HEK293 (cell line): Measurements from ENCODE around the gene CAMK2G.

Experiments used
- GLI2 ChIP-seq: fragments of 450-650 bp; formaldehyde crosslinking; IDR thresholded peaks from 2 replicates; pipeline ENCODE4; 2017; ENCODE audit warnings: missing biosample characterization, missing genetic modification characterization, low read depth, borderline replicate concordance
- GLIS2 ChIP-seq: fragments of 450-650 bp; formaldehyde crosslinking; IDR thresholded peaks from 2 replicates; pipeline ENCODE4 v1.5.1; 2016; ENCODE audit warnings: missing biosample characterization, missing genetic modification characterization
- HOXA7 ChIP-seq: sonication (generic); formaldehyde crosslinking; IDR thresholded peaks from 2 replicates; pipeline ENCODE4 v1.8.1; 2022; ENCODE audit warnings: missing genetic modification reagents, borderline replicate concordance
- IKZF3 ChIP-seq: fragments of 450-650 bp; IDR thresholded peaks from 2 replicates; pipeline ENCODE4 v1.5.0; 2018; ENCODE audit warnings: missing biosample characterization, mild to moderate bottlenecking, missing genetic modification characterization, moderate library complexity
- KLF10 ChIP-seq: fragments of 450-650 bp; IDR thresholded peaks from 2 replicates; pipeline ENCODE4 v1.5.1; 2018; ENCODE audit warnings: missing biosample characterization, mild to moderate bottlenecking, missing genetic modification characterization
- MYNN ChIP-seq: fragments of 450-650 bp; formaldehyde crosslinking; IDR thresholded peaks from 2 replicates; pipeline ENCODE4 v1.5.1; 2016; ENCODE audit warnings: missing biosample characterization, missing genetic modification characterization, borderline replicate concordance
- ZBTB7A ChIP-seq: fragments of 450-650 bp; formaldehyde crosslinking; IDR thresholded peaks from 2 replicates; pipeline ENCODE4 v1.5.1; 2016; ENCODE audit warnings: low read depth, missing biosample characterization, missing genetic modification characterization
- ZFP41 ChIP-seq: fragments of 450-650 bp; formaldehyde crosslinking; IDR thresholded peaks from 2 replicates; pipeline ENCODE4 v1.5.1; 2016; ENCODE audit warnings: missing biosample characterization, missing genetic modification characterization, borderline replicate concordance
- ZNF10 ChIP-seq: fragments of 450-650 bp; formaldehyde crosslinking; IDR thresholded peaks from 2 replicates; pipeline ENCODE4 v1.5.1; 2017; ENCODE audit warnings: missing biosample characterization, missing genetic modification characterization
- ZNF155 ChIP-seq: fragments of 450-650 bp; formaldehyde crosslinking; IDR thresholded peaks from 2 replicates; pipeline ENCODE4 v1.5.1; 2016; ENCODE audit warnings: missing biosample characterization, missing genetic modification characterization
- ZNF184 ChIP-seq: fragments of 450-650 bp; IDR thresholded peaks from 2 replicates; pipeline ENCODE4 v1.5.1; 2018; ENCODE audit warnings: missing biosample characterization, mild to moderate bottlenecking, missing genetic modification characterization
- ZNF2 ChIP-seq: fragments of 450-650 bp; formaldehyde crosslinking; IDR thresholded peaks from 2 replicates; pipeline ENCODE4 v1.5.1; 2016; ENCODE audit warnings: missing biosample characterization, missing genetic modification characterization
- ZNF211 ChIP-seq: fragments of 450-650 bp; formaldehyde crosslinking; IDR thresholded peaks from 2 replicates; pipeline ENCODE4 v1.5.1; 2016; ENCODE audit warnings: low read depth, missing biosample characterization, missing genetic modification characterization
- ZNF302 ChIP-seq: fragments of 450-650 bp; formaldehyde crosslinking; IDR thresholded peaks from 2 replicates; pipeline ENCODE4 v1.5.1; 2016; ENCODE audit warnings: missing biosample characterization, missing genetic modification characterization, low read depth
- ZNF341 ChIP-seq: fragments of 450-650 bp; formaldehyde crosslinking; IDR thresholded peaks from 2 replicates; pipeline ENCODE4; 2016; ENCODE audit warnings: low read depth, missing biosample characterization, missing genetic modification characterization
- ZNF416 ChIP-seq: fragments of 450-650 bp; formaldehyde crosslinking; IDR thresholded peaks from 2 replicates; pipeline ENCODE4 v1.5.1; 2016; ENCODE audit warnings: missing biosample characterization, missing genetic modification characterization
- ZNF473 ChIP-seq: fragments of 450-650 bp; formaldehyde crosslinking; IDR thresholded peaks from 2 replicates; pipeline ENCODE4 v1.5.1; 2017; ENCODE audit warnings: missing biosample characterization, missing genetic modification characterization
- ZNF48 ChIP-seq: fragments of 450-650 bp; formaldehyde crosslinking; IDR thresholded peaks from 2 replicates; pipeline ENCODE4 v1.5.1; 2016; ENCODE audit warnings: missing biosample characterization, missing genetic modification characterization
- ZNF530 ChIP-seq: fragments of 450-650 bp; formaldehyde crosslinking; IDR thresholded peaks from 2 replicates; pipeline ENCODE4 v1.5.1; 2016; ENCODE audit warnings: low read depth, missing biosample characterization, missing genetic modification characterization
- ZNF544 ChIP-seq: fragments of 450-650 bp; formaldehyde crosslinking; IDR thresholded peaks from 2 replicates; pipeline ENCODE4 v1.5.0; 2017; ENCODE audit warnings: missing biosample characterization, missing genetic modification characterization
- ZNF600 ChIP-seq: fragments of 450-650 bp; formaldehyde crosslinking; IDR thresholded peaks from 2 replicates; pipeline ENCODE4 v1.5.1; 2016; ENCODE audit warnings: missing biosample characterization, missing genetic modification characterization
- ZNF629 ChIP-seq: fragments of 450-650 bp; formaldehyde crosslinking; IDR thresholded peaks from 2 replicates; pipeline ENCODE4 v1.5.1; 2017; ENCODE audit warnings: missing biosample characterization, missing genetic modification characterization
- ZNF701 ChIP-seq: fragments of 450-650 bp; formaldehyde crosslinking; IDR thresholded peaks from 2 replicates; pipeline ENCODE4 v1.5.1; 2016; ENCODE audit warnings: missing biosample characterization, missing genetic modification characterization
- ZNF776 ChIP-seq: fragments of 450-650 bp; formaldehyde crosslinking; IDR thresholded peaks from 2 replicates; pipeline ENCODE4 v1.5.0; 2017; ENCODE audit warnings: missing biosample characterization, missing genetic modification characterization, borderline replicate concordance
- ZNF785 ChIP-seq: fragments of 450-650 bp; formaldehyde crosslinking; IDR thresholded peaks from 2 replicates; pipeline ENCODE4 v1.5.1; 2016; ENCODE audit warnings: missing biosample characterization, missing genetic modification characterization
- ZSCAN16 ChIP-seq: fragments of 450-650 bp; formaldehyde crosslinking; IDR thresholded peaks from 2 replicates; pipeline ENCODE4 v1.5.1; 2016; ENCODE audit warnings: missing biosample characterization, missing genetic modification characterization
- TF ChIP-seq, protein P1 (sequence below): fragments of 450-650 bp; formaldehyde crosslinking; IDR thresholded peaks from 2 replicates; pipeline ENCODE4 v1.5.1; 2017; ENCODE audit warnings: missing biosample characterization, mild to moderate bottlenecking, missing genetic modification characterization, moderate library complexity
- TF ChIP-seq, protein P2 (sequence below): fragments of 450-650 bp; formaldehyde crosslinking; IDR thresholded peaks from 2 replicates; pipeline ENCODE4 v1.5.1; 2017; ENCODE audit warnings: missing biosample characterization, missing genetic modification characterization
- TF ChIP-seq, protein P3 (sequence below): fragments of 450-650 bp; formaldehyde crosslinking; IDR thresholded peaks from 2 replicates; pipeline ENCODE4 v1.5.1; 2017; ENCODE audit warnings: missing biosample characterization, missing genetic modification characterization
- TF ChIP-seq, protein P4 (sequence below): fragments of 450-650 bp; formaldehyde crosslinking; IDR thresholded peaks from 2 replicates; pipeline ENCODE4 v1.5.1; 2016; ENCODE audit warnings: missing biosample characterization, missing genetic modification characterization, borderline replicate concordance
- TF ChIP-seq, protein P5 (sequence below): fragments of 450-650 bp; formaldehyde crosslinking; IDR thresholded peaks from 2 replicates; pipeline ENCODE4 v1.5.1; 2016; ENCODE audit warnings: missing biosample characterization, missing genetic modification characterization
- TF ChIP-seq, protein P6 (sequence below): fragments of 450-650 bp; formaldehyde crosslinking; optimal IDR thresholded peaks from 2 replicates; pipeline ENCODE3; 2016; ENCODE audit warnings: missing biosample characterization, mild to moderate bottlenecking, missing genetic modification characterization

CAMK2G gene

DNA sequence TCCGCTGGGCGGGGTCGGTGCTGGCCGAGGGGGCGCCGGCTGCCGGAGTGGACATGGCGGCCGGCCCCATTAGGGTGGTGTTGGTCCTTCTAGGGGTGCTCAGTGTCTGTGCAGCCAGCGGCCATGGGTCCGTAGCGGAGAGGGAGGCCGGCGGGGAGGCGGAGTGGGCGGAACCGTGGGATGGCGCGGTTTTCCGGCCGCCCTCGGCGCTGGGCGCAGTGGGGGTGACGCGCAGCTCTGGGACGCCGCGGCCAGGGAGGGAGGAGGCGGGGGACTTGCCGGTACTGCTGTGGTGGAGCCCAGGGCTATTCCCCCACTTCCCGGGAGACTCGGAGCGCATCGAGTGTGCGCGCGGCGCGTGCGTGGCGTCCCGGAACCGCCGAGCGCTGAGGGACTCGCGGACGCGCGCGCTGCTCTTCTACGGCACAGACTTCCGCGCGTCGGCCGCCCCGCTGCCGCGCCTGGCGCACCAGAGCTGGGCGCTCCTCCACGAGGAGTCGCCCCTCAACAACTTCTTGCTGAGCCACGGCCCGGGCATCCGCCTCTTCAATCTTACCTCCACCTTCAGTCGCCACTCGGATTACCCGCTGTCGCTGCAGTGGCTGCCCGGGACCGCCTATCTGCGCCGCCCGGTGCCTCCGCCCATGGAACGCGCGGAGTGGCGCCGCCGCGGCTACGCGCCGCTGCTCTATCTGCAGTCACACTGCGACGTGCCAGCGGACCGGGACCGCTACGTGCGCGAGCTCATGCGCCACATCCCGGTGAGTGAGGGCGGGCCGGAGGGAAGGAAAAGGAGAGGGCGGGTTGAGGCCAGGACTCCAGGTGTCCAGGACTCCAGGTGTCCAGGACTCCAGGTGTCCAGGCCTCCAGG, 101.8 kb downstream of the CAMK2G start (continued):
- peak; percentile 76 for TF ChIP-seq ZNF600 (tag by site-specific recombination)
- 0 out of 2 replicates have a peak, but pooled peaks have one; percentile 65 for TF ChIP-seq ZNF2 (tag by site-specific recombination)
- TF ChIP-seq, protein P1, sequence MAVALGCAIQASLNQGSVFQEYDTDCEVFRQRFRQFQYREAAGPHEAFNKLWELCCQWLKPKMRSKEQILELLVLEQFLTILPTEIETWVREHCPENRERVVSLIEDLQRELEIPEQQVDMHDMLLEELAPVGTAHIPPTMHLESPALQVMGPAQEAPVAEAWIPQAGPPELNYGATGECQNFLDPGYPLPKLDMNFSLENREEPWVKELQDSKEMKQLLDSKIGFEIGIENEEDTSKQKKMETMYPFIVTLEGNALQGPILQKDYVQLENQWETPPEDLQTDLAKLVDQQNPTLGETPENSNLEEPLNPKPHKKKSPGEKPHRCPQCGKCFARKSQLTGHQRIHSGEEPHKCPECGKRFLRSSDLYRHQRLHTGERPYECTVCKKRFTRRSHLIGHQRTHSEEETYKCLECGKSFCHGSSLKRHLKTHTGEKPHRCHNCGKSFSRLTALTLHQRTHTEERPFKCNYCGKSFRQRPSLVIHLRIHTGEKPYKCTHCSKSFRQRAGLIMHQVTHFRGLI (tag by site-specific recombination): peak; percentile 52; the same call in 1 of the 2 replicates
- 0 out of 2 replicates have a peak, but pooled peaks have one; percentile 44 for TF ChIP-seq ZNF629
- TF ChIP-seq ZNF155 (tag by site-specific recombination): no peak
- TF ChIP-seq, protein P2, sequence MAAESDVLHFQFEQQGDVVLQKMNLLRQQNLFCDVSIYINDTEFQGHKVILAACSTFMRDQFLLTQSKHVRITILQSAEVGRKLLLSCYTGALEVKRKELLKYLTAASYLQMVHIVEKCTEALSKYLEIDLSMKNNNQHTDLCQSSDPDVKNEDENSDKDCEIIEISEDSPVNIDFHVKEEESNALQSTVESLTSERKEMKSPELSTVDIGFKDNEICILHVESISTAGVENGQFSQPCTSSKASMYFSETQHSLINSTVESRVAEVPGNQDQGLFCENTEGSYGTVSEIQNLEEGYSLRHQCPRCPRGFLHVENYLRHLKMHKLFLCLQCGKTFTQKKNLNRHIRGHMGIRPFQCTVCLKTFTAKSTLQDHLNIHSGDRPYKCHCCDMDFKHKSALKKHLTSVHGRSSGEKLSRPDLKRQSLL: no peak
- TF ChIP-seq ZNF341: peak; percentile 91
- TF ChIP-seq KLF10: peak; percentile 39; the same call in 1 of the 2 replicates
- TF ChIP-seq MYNN (tag by site-specific recombination): peak; percentile 56; the same call in 1 of the 2 replicates
- TF ChIP-seq ZFP41 (tag by site-specific recombination): no peak
- TF ChIP-seq, protein P3, sequence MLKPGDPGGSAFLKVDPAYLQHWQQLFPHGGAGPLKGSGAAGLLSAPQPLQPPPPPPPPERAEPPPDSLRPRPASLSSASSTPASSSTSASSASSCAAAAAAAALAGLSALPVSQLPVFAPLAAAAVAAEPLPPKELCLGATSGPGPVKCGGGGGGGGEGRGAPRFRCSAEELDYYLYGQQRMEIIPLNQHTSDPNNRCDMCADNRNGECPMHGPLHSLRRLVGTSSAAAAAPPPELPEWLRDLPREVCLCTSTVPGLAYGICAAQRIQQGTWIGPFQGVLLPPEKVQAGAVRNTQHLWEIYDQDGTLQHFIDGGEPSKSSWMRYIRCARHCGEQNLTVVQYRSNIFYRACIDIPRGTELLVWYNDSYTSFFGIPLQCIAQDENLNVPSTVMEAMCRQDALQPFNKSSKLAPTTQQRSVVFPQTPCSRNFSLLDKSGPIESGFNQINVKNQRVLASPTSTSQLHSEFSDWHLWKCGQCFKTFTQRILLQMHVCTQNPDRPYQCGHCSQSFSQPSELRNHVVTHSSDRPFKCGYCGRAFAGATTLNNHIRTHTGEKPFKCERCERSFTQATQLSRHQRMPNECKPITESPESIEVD: no peak
- peak; percentile 81; the same call in 1 of the 2 replicates for TF ChIP-seq ZNF785 (tag by site-specific recombination)
- TF ChIP-seq GLIS2: peak; percentile 92
- TF ChIP-seq ZNF544 (tag by site-specific recombination): no peak
- TF ChIP-seq ZNF184: 0 out of 2 replicates have a peak, but pooled peaks have one; percentile 35
- no peak for TF ChIP-seq ZNF701 (tag by site-specific recombination)
- TF ChIP-seq ZNF48 (tag by site-specific recombination): no peak
- TF ChIP-seq ZNF10 (tag by site-specific recombination): peak; percentile 15; the same call in 1 of the 2 replicates
- TF ChIP-seq ZSCAN16 (tag by site-specific recombination): peak; percentile 26; the same call in 1 of the 2 replicates
- TF ChIP-seq ZBTB7A (tag by site-specific recombination): peak; percentile 92
- TF ChIP-seq, protein P4, sequence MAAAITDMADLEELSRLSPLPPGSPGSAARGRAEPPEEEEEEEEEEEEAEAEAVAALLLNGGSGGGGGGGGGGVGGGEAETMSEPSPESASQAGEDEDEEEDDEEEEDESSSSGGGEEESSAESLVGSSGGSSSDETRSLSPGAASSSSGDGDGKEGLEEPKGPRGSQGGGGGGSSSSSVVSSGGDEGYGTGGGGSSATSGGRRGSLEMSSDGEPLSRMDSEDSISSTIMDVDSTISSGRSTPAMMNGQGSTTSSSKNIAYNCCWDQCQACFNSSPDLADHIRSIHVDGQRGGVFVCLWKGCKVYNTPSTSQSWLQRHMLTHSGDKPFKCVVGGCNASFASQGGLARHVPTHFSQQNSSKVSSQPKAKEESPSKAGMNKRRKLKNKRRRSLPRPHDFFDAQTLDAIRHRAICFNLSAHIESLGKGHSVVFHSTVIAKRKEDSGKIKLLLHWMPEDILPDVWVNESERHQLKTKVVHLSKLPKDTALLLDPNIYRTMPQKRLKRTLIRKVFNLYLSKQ (tag by site-specific recombination): no peak
- no peak for TF ChIP-seq ZNF473 (tag by site-specific recombination)
- TF ChIP-seq GLI2: no peak
- peak; percentile 76 for TF ChIP-seq IKZF3 (tag by site-specific recombination)
- no peak for TF ChIP-seq HOXA7
- TF ChIP-seq ZNF211 (tag by site-specific recombination): no peak
- no peak for TF ChIP-seq ZNF302 (tag by site-specific recombination)
- TF ChIP-seq ZNF530 (tag by site-specific recombination): no peak
- TF ChIP-seq ZNF416 (tag by site-specific recombination): no peak
- TF ChIP-seq, protein P5, sequence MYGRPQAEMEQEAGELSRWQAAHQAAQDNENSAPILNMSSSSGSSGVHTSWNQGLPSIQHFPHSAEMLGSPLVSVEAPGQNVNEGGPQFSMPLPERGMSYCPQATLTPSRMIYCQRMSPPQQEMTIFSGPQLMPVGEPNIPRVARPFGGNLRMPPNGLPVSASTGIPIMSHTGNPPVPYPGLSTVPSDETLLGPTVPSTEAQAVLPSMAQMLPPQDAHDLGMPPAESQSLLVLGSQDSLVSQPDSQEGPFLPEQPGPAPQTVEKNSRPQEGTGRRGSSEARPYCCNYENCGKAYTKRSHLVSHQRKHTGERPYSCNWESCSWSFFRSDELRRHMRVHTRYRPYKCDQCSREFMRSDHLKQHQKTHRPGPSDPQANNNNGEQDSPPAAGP (tag by site-specific recombination): peak; percentile 90
- TF ChIP-seq ZNF776 (tag by site-specific recombination): no peak
- TF ChIP-seq, protein P6, sequence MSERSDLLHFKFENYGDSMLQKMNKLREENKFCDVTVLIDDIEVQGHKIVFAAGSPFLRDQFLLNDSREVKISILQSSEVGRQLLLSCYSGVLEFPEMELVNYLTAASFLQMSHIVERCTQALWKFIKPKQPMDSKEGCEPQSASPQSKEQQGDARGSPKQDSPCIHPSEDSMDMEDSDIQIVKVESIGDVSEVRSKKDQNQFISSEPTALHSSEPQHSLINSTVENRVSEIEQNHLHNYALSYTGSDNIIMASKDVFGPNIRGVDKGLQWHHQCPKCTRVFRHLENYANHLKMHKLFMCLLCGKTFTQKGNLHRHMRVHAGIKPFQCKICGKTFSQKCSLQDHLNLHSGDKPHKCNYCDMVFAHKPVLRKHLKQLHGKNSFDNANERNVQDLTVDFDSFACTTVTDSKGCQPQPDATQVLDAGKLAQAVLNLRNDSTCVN: peak; percentile 100
